CD4-positive, alpha-beta T cell treated with Interleukin-6 for 4 hours (primary cell): Measurements from ENCODE around the gene BACH2.
A peak's percentile ranks its signal among the peaks of the same experiment; 100 is the strongest.

Source experiments
- DNase-seq: peaks from one replicate; pipeline ENCODE4 v3.0.0-alpha.2; 2020; ENCODE audit warnings: mixed read lengths

BACH2 gene

GRCh38 chr6:90204327-90205056 is 92.2 kb downstream of the BACH2 start:
- DNase-seq: no peak

- DNase-seq: no peak
These were observed 93.0 kb downstream of the BACH2 start for GRCh38 chr6:90203672-90204071.

- DNase-seq: no peak
These were observed 94.5 kb downstream of the BACH2 start for GRCh38 chr6:90202156-90202555.

- DNase-seq: no peak
These were observed 96.7 kb downstream of the BACH2 start for GRCh38 chr6:90199900-90200299.

DNA sequence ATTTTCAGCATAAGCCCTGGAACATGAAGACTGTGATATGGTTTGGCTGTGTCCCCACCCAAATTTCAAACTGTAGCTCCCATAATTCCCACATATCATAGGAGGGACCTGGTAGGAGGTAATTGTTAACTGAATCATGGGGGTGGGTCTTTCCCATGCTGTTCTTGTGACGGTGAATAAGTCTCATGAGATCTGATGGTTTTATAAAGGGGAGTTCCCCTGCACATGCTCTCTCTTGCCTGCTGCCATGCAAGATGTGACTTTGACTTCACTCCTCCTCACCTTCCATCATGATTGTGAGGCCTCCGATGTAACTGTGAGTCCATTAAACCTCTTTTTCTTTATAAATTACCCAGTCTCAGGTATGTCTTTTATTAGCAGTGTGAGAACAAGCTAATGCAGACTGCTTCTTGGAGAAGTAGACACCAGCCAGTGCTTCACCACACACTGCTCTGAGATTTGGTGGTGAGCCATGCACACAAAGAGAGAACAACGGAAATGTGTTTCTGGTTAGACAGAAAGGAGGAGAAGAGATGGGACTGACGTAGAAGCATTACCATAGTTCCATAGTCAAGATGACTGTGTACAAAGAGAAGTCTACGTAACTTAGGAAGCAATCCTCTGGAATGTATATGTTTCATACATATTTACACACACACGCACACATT is 97.8 kb downstream of the BACH2 start:
- DNase-seq: no peak

DNA sequence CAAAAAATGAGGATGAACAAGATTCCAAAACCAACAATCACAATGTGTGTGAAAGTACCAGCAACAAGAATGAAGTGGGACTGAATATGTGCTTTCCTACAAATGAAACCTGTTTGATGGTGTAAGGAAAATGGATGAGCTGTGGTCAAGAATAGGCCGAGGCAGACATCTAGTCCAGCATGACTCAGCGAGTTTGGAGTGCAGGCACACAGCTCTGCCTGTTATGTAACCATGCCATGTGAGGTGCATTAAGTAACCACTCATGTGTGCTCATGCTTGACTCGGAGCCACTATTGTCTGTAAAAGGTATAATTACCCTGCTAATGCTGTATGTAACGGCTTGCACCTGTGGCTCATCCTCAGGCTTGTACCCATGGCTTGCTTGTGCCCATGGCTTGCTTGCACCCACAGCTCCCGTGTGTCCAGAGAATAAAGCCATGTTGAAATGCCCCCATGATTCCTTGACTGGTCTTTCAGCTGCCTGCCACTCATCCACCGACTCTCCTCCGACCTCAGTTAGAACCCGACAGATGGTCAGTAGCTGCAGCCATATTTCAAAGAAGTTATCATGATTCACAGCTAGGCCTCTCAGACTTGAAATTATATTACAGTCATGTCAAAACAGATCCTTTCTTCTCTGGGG is 98.7 kb downstream of the BACH2 start:
- no peak for DNase-seq

DNA sequence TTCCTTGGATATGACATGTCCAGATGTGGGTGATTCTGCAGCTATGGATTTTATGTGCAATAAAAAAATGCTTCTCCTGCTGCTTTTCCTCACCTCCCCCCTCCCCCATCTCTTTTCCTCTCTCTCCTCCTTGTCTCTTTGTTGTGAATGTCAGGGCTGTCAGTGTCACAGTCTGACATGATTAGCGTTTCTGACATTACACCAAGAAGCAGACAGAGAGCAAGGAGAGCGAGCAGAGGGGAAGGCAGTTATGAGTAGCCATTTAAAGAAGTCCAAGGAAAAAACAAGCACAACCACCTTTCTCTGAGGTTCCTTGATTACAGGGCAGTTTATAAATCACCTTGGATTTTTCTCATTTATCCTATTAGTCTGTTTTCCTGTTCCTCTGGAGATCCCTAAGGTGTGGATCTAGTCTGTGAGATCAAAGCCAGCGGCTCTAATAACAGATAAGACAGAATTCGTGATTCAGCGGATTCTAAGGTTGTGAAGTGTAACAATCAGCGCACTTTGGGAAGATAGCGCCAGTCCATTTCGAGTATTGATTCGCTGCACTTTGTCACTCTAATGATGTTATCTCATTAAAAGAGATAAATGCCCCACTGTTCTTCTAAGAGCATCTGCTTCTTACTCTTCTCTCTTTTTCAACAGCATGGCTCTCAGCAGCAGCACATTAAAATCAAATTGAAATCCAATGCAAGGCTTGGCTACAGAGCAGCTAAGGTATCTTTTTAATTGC is 101.4 kb downstream of the BACH2 start:
- DNase-seq: no peak

DNA sequence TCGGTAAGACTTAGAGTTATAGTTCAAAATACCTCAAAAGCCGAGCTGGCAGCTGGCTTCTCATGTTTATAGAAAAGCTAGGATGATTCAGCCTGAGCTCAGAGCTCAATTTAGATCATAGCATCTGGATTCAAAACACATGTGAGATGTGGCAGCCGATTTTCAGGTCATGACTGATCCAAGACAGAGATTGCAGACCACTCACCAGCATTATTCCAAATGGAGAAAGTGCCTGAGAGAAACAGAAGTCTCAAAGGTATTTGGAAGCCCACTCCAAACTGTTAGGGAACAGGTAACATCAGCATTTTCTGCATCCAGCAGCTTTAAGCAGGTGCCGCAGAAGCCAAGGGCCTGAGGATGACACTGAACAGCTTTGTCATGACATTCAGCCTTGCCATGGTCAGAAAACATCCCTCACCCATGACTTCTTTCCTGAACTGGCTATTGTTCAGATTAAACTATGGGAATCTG is 102.2 kb downstream of the BACH2 start:
- peak; percentile 38 for DNase-seq

DNA sequence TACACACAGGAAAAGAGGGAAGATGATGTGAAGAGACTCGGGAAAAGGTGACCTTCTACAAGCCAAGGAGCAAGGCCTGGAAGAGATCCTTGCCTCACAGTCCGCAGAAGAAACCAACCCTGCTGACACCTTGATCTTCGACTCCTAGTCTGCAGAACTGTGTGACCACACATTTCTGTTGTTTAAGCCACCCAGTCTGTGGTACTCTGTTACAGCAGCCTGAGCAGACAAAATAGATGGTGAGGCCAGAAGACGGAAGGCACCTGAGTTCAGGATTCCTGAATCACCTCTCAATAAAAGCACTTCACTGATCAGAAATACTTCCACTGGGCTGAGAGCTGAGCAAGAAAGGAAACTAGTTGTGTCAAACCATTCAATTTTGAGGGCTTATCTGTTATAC is 103.3 kb downstream of the BACH2 start:
- DNase-seq: peak; percentile 20

- peak; percentile 32 for DNase-seq
These were observed 103.8 kb downstream of the BACH2 start for GRCh38 chr6:90192857-90193256.

GRCh38 chr6:90190752-90191395 is 105.8 kb downstream of the BACH2 start:
- no peak for DNase-seq

DNA sequence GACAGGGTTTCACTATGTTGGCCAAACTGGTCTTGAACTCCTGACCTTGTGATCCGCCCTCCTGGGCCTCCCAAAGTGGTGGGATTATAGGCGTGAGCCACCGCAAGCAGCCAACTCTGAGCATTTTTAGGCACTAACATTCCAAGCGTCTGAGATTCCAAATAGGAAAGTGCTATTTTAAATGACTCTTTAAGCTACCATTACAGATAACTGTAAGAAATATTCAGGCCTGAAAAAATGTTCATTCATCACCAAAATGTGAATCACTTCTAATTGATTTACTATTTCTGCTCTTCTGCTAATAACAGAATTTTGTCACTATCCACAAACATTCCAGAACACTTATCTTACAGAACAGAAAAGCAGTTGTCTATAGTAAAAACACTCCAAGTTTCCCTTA is 106.5 kb downstream of the BACH2 start:
- DNase-seq: no peak

DNA sequence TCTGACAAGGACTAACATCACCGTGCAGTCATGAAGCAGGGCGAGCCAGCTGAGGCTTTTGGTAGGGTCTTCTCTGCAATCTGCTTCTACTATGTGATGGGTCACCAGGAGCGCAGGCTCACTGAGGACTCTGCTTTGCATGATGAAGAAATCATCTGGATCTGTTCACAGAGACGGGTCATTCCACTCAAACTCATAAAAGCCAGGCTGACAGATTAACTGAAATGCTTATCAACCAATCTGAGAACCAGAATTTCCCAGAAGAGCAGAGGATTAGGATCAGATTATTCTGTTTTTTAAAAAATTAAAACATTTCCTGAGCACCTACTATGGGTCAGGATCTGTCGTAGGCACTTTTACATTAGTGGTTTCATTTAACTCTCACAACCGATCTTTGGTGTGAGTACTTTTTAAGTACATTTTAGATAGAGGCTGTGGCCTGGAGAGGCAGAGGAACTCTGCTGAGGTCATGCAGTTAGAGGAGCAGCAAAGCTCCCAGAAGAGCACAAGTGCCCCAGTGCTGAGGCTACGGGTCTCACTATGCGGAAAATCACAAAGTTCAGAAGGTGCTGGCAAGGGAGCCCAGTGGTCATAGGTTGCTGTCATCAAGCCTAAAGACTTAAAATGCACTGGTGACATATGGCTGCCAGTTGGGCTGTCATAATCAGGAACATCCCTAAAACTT is 109.1 kb downstream of the BACH2 start:
- peak; percentile 29 for DNase-seq

- DNase-seq: peak; percentile 39
These were observed 109.8 kb downstream of the BACH2 start for GRCh38 chr6:90186637-90187371.

GRCh38 chr6:90186026-90186425 is 110.6 kb downstream of the BACH2 start:
- DNase-seq: no peak

DNA sequence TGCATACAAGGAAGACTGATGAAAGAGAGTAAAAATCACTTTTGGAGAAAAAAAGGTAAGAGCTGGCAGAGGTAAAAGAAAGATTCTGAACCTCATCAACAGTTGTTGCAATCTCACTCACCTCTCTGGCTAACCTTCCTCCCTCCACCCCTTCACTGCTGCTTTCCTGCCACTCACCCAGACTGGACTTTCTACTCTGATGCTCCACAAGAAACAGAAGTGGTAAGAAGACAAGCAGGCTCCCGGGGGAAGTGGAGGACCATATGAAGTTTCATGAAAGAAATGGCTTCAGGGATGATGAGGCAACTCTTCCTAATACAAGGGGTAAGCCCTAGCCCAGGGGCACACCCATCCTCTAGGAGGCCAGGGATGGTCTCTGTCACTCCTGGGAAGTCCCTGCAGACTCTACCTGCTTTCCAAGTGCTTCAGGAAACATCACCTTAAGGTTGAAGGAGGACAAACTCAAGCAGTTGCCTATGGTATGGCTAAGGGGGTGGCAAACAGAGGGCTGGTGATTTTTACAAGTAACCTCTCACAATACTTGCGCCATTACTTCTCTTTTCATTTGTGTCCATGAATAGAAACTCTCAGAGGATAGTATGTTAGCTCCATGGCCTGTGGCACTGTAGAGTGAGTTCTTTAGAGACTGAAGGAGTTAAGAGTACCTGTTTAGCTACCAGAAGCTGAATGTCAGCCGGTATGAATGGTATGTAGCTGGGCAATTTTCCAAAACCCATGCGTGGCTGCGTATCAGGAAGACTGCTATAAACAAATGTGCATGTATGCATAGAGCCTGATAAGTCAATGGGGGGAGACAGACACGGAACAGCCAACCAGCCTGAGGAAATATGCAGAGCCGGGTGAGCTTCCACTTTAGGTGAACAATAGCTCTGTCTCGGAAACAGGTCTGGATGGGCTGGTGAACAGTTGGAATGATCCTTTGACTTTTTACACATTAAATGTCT is 112.0 kb downstream of the BACH2 start:
- DNase-seq: peak; percentile 32

GRCh38 chr6:90183587-90184333 is 112.9 kb downstream of the BACH2 start:
- no peak for DNase-seq

DNA sequence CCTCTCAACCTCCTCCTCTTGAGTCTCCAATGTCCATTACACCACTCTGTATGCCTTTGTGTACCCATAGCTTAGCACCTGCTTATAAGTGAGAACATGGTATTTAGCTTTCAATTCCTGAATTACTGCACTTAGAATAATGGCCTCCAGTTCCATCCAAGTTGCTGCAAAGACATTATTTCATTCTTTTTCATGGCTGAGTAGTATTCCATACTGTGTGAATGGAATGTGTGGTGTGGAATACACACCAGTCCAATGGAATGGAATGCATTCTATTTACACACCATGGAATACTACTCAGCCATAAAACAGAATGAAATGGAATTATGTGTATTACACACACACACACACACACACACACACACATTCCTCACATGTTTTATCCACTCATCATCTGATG is 116.1 kb downstream of the BACH2 start:
- no peak for DNase-seq
